Measurements from ENCODE around the gene CALN1. TPM values are rescaled to one million over a fixed set of nuclear protein-coding genes. Genes with fewer than 3 reads are reported as not detected.
"Not testable (repeated sequence)": the region's sequence is repeated elsewhere in the genome, so short reads cannot be mapped to it uniquely, and the experiment has no call there.

Gene CALN1
- total RNA-seq, 4 donors from 2014 or later, result under 0.01 to 0.06 TPM; not detected in 2

- intact Hi-C loops (cut with DNase I), result no loop called here
- H3K4me1 ChIP-seq, result no peaks in the 10 kb centered on the region
- no peaks in the 10 kb centered on the region for H3K9me3 ChIP-seq
- DNase-seq (ENCODE audit: extremely low spot score), result no peak
- no peaks in the 10 kb centered on the region for H3K36me3 ChIP-seq
- no peak overlapping the region for H3K27ac ChIP-seq (replicated peaks in 1 of 4)
- H3K4me3 ChIP-seq, result no peak overlapping the region
- WGBS, result 81% methylated on average over 7 of the region's 7 CpGs
- H3K27me3 ChIP-seq, result peaks cover 0 to 18% (median 0%) of the 10 kb centered on the region in 4 donors
- TF ChIP-seq POLR2A (IDR thresholded peaks at IDR 0.05; ENCODE audit: low read depth), result no peak
- no peak for TF ChIP-seq EP300 (IDR thresholded peaks at IDR 0.05)
- no peak for TF ChIP-seq POLR2AphosphoS5 (IDR thresholded peaks at IDR 0.05)
- TF ChIP-seq CTCF (IDR thresholded peaks at IDR 0.05), result no peak
Observed at GRCh38 chr7:72213081-72213480, 199.1 kb downstream of the CALN1 start.

- Histone ChIP-seq H3K36me3 (no peaks in the 10 kb centered on the region), H3K4me3 (no peak overlapping the region), H3K27ac (replicated peaks in 1 of 4) (no peak overlapping the region), H3K27me3 (peaks cover 0 to 18% (median 0%) of the 10 kb centered on the region in 4 donors), H3K9me3 (no peaks in the 10 kb centered on the region), H3K4me1 (no peaks in the 10 kb centered on the region)
- intact Hi-C loops (cut with DNase I), result no loop called here
- 85% methylated on average over 3 of the region's 3 CpGs for WGBS
- DNase-seq (ENCODE audit: extremely low spot score), result no peak
- TF ChIP-seq POLR2A (IDR thresholded peaks at IDR 0.05; ENCODE audit: low read depth), result no peak
- no peak for TF ChIP-seq POLR2AphosphoS5 (IDR thresholded peaks at IDR 0.05)
- no peak for TF ChIP-seq EP300 (IDR thresholded peaks at IDR 0.05)
- no peak for TF ChIP-seq CTCF (IDR thresholded peaks at IDR 0.05)
Observed at GRCh38 chr7:72211175-72211574, 201.0 kb downstream of the CALN1 start.

GRCh38 chr7:72209006-72209405, 203.1 kb downstream of the CALN1 start:
- H3K4me3 ChIP-seq; H3K27ac ChIP-seq (replicated peaks in 1 of 4); H3K9me3 ChIP-seq; H3K36me3 ChIP-seq; H3K4me1 ChIP-seq; intact Hi-C loops (cut with DNase I); DNase-seq (ENCODE audit: extremely low spot score): not testable (repeated sequence)
- peaks cover 0 to 18% (median 0%) of the 10 kb centered on the region in 4 donors for H3K27me3 ChIP-seq

GRCh38 chr7:72196176-72196575, 216.0 kb downstream of the CALN1 start:
- intact Hi-C loops (cut with DNase I), result no loop called here
- peaks cover 0 to 8% (median 3%) of the 10 kb centered on the region in 4 donors for H3K9me3 ChIP-seq
- no peaks in the 10 kb centered on the region for H3K4me1 ChIP-seq
- H3K36me3 ChIP-seq, result no peaks in the 10 kb centered on the region
- WGBS, result 87% methylated on average over 9 of the region's 9 CpGs
- peak; percentile 79 for DNase-seq (ENCODE audit: extremely low spot score)
- no peak overlapping the region for H3K4me3 ChIP-seq
- H3K27me3 ChIP-seq, result no peaks in the 10 kb centered on the region
- no peak for TF ChIP-seq POLR2A (IDR thresholded peaks at IDR 0.05; ENCODE audit: low read depth)
- no peak for TF ChIP-seq POLR2AphosphoS5 (IDR thresholded peaks at IDR 0.05)
- TF ChIP-seq CTCF (IDR thresholded peaks at IDR 0.05), result no peak
- TF ChIP-seq EP300 (IDR thresholded peaks at IDR 0.05), result no peak
- H3K27ac ChIP-seq (replicated peaks in 1 of 4), result no peak overlapping the region

GRCh38 chr7:72190919-72191318, 221.2 kb downstream of the CALN1 start:
- Histone ChIP-seq H3K9me3 (peaks cover 0 to 8% (median 3%) of the 10 kb centered on the region in 4 donors), H3K27ac (replicated peaks in 1 of 4) (no peak overlapping the region), H3K4me3 (no peak overlapping the region), H3K36me3 (no peaks in the 10 kb centered on the region), H3K4me1 (no peaks in the 10 kb centered on the region), H3K27me3 (no peaks in the 10 kb centered on the region)
- WGBS, result 78% methylated on average over 10 of the region's 10 CpGs
- no peak for TF ChIP-seq POLR2A (IDR thresholded peaks at IDR 0.05; ENCODE audit: low read depth)
- TF ChIP-seq POLR2AphosphoS5 (IDR thresholded peaks at IDR 0.05), result no peak
- TF ChIP-seq EP300 (IDR thresholded peaks at IDR 0.05), result no peak
- no peak for TF ChIP-seq CTCF (IDR thresholded peaks at IDR 0.05)
- peak; percentile 68 for DNase-seq (ENCODE audit: extremely low spot score)
- intact Hi-C loops (cut with DNase I), result no loop called here
